Right atrium auricular region (tissue), 2 donors: ENCODE results near the gene KAZN. TPM values are rescaled to one million over a fixed set of nuclear protein-coding genes. Genes with fewer than 3 reads are reported as not detected.

Source experiments
- DNase-seq: peaks from one replicate; pipeline ENCODE4 v3.0.0-alpha.2; 2019; ENCODE audit warnings: low spot score
- H3K27ac ChIP-seq, 2 donors: fragments of 200-600 bp; sonication (generic); 1 replicate in 1 of 2; 2 replicates in 1 of 2; pipeline ENCODE4 v1.5.1; 2016 to 2019
- H3K27me3 ChIP-seq, 2 donors: fragments of 200-600 bp; sonication (generic); one replicate each; pipeline versions ENCODE4 v1.5.1 to v1.6.0; 2017 to 2019
- H3K36me3 ChIP-seq: fragments of 200-600 bp; sonication (generic); one replicate; pipeline ENCODE4 v1.5.1; 2016
- H3K4me1 ChIP-seq, 2 donors: fragments of 200-600 bp; sonication (generic); one replicate each; pipeline versions ENCODE4 v1.5.1 to v1.6.0; 2017 to 2019
- H3K4me3 ChIP-seq, 2 donors: fragments of 200-600 bp; sonication (generic); 1 replicate in 1 of 2; 2 replicates in 1 of 2; pipeline ENCODE4 v1.5.1; 2017 to 2019; ENCODE audit warnings: mild to moderate bottlenecking in 1 of 2, moderate library complexity in 1 of 2
- H3K9me3 ChIP-seq, 2 donors: fragments of 200-600 bp; sonication (generic); one replicate each; pipeline ENCODE4 v1.5.1; 2019
- total RNA-seq, 2 donors: library from RNA; depleted of rRNA; stranded (reverse); fragments of >200 nt; gene quantifications; one replicate each; pipeline ENCODE4 v1.1.0, GENCODE V29; 2016
- TF ChIP-seq, protein P1 (sequence below), 2 donors: fragments of 200-600 bp; sonication (generic); IDR thresholded peaks; one replicate each; pipeline ENCODE4 v1.5.1; 2019; ENCODE audit warnings: antibody characterized with exemption in 2 of 2

KAZN gene
- total RNA-seq, 2 donors from 2014 or later: 3.9 to 6.8 TPM

DNA sequence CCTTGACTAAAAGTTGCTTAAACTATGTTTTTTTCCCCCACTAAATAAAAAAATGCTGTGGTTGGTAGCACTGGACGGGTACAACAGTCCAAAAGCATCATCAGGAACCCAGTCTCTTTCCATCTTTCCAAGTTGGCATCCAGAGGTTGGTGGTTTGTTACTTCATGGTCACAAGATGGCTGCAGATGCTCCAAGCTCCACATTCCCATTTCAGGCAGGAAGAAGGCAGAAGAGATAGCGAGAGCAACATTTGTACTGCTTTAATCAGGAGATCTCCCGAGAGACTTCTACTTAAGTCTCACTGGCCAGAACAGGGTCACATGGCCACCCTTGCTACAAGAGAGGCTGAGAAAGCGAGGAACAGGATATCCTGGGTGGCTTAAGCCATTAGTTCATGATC, 230.2 kb downstream of the KAZN start:
- TF ChIP-seq, protein P1, sequence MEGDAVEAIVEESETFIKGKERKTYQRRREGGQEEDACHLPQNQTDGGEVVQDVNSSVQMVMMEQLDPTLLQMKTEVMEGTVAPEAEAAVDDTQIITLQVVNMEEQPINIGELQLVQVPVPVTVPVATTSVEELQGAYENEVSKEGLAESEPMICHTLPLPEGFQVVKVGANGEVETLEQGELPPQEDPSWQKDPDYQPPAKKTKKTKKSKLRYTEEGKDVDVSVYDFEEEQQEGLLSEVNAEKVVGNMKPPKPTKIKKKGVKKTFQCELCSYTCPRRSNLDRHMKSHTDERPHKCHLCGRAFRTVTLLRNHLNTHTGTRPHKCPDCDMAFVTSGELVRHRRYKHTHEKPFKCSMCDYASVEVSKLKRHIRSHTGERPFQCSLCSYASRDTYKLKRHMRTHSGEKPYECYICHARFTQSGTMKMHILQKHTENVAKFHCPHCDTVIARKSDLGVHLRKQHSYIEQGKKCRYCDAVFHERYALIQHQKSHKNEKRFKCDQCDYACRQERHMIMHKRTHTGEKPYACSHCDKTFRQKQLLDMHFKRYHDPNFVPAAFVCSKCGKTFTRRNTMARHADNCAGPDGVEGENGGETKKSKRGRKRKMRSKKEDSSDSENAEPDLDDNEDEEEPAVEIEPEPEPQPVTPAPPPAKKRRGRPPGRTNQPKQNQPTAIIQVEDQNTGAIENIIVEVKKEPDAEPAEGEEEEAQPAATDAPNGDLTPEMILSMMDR (IDR thresholded peaks at IDR 0.05): no peak
- no peaks in the 10 kb centered on the region for H3K36me3 ChIP-seq
- no peaks in the 10 kb centered on the region for H3K9me3 ChIP-seq
- H3K27me3 ChIP-seq: no peaks in the 10 kb centered on the region
- no peak overlapping the region for H3K27ac ChIP-seq
- no peak overlapping the region for H3K4me3 ChIP-seq
- H3K4me1 ChIP-seq: no peaks in the 10 kb centered on the region
- DNase-seq: no peak

DNA sequence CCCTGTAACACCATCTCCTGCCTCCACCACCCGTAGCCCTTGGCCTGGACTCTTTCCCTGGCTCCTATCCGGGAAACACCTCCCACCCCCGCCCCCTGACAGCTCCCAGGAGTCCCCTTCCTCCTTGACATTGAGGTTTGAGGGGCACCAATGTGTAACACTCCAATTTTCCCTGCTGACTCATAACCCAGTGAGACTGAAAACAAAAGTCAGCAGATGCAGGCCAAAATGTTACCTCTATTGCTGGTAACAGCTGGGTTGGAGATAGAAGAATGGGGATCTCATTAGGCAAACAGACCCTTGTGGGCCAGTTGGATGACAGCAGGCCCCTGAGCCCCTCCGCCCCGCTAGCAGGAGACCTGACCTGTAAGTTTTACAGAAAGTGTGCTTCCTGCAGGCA, 237.2 kb downstream of the KAZN start:
- Histone ChIP-seq H3K27me3 (no peaks in the 10 kb centered on the region), H3K4me3 (no peak overlapping the region), H3K36me3 (no peaks in the 10 kb centered on the region), H3K9me3 (peaks cover 0 to under 1% of the 10 kb centered on the region in 2 donors), H3K27ac (no peak overlapping the region), H3K4me1 (no peaks in the 10 kb centered on the region)
- TF ChIP-seq, protein P1 (IDR thresholded peaks at IDR 0.05): no peak
- DNase-seq: no peak

DNA sequence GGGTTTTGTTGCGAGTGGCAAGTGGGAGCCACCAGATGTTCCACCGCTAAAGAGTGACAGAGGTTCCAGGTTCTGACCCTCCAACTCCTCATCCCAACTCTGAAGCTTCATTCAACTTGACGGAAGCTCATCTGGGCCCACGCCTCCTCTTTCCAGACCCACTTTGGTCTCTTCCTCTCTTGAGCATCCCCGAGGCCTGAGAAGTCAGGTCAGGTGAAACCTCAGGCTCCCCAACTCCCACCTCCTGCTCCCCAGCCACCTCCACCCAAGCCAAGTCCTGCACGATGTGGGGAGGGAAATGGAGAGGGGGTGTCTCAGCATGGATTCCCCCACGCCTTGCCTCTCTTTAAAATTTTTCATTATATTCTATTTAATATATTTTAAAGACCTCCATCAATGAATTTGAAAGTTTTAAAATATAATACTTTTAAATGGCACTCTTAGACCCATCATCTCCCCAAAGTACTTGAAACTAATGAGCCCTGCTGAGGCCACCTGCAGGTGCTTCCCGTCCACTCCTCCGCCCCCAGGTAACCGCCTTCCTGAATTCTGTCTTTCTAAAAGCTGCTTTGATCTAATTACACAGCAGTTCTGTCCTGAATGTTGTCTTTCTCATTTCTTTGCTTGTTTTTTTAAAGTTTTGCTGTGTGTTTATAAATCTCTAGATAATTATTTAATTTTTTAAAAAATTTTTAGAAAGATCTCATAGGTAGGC, 238.1 kb downstream of the KAZN start:
- Histone ChIP-seq H3K27me3 (no peaks in the 10 kb centered on the region), H3K36me3 (no peaks in the 10 kb centered on the region), H3K27ac (no peak overlapping the region), H3K4me3 (no peak overlapping the region), H3K9me3 (peaks cover 0 to 9% of the 10 kb centered on the region in 2 donors), H3K4me1 (no peaks in the 10 kb centered on the region)
- TF ChIP-seq, protein P1 (IDR thresholded peaks at IDR 0.05): no peak
- no peak for DNase-seq

DNA sequence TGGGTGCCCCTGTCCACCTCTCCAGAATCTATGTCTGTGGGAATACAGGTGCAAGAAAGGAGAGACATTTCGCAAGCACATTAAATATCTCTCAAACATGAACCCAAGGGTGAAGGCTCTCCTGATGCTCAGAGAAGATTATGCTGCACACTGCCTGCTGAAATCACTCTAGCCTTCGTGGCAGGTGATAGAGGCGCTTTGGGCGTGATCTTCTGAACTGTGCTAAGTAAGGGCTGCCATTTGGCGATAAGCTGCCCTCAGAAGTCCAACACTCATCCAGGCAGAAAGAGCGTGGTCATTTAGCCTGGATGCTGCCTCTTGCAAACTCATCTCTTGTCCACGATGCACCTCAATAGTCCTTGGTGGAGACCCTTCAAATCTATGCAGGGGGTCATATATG, 241.9 kb downstream of the KAZN start:
- no peaks in the 10 kb centered on the region for H3K4me1 ChIP-seq
- TF ChIP-seq, protein P1 (IDR thresholded peaks at IDR 0.05): no peak
- no peaks in the 10 kb centered on the region for H3K27me3 ChIP-seq
- no peak for DNase-seq
- no peak overlapping the region for H3K4me3 ChIP-seq
- H3K9me3 ChIP-seq: peaks cover 6 to 25% of the 10 kb centered on the region in 2 donors
- no peak overlapping the region for H3K27ac ChIP-seq
- no peaks in the 10 kb centered on the region for H3K36me3 ChIP-seq

DNA sequence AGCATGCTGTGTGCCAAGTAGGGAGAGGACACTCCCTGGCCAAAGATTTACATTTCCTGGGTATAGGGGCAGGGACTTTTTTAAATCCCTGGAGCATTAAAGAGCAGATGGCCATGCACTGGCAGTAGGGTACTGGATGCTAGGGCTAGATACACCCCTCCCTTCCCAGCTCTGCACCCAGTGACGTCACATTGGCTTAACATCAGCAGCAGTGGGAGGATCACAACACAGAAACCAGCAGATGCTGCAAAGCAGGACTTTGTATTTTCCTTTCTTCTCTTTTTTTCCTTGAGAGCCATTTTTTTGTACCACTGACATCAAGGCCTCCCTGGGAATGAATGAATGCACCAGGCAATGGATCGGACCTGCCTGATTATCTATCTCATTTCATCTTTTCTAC, 243.0 kb downstream of the KAZN start:
- H3K27ac ChIP-seq: no peak overlapping the region
- DNase-seq: no peak
- TF ChIP-seq, protein P1 (IDR thresholded peaks at IDR 0.05): no peak
- no peaks in the 10 kb centered on the region for H3K36me3 ChIP-seq
- H3K9me3 ChIP-seq: peaks cover 6 to 25% of the 10 kb centered on the region in 2 donors
- H3K27me3 ChIP-seq: no peaks in the 10 kb centered on the region
- no peak overlapping the region for H3K4me3 ChIP-seq
- H3K4me1 ChIP-seq: no peaks in the 10 kb centered on the region

DNA sequence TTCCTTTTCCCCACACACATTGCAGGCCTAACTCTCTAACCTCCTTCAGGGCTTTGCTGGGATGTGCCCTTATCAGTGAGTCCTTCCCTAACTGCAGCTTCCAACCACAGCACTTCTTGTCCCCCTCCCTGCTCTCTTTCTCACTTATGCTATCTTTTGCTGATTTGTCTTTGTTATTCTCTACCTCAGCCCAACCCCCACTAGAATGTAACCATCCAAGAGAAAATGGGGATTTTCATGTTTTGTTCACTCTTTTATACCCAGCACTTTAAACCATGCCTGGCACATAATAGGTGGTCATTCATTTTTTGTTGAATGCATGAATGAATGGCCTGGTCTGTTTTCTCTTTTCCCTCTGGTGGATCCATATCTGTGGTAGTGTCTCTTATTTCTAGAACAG, 243.5 kb downstream of the KAZN start:
- H3K27ac ChIP-seq: no peak overlapping the region
- H3K36me3 ChIP-seq: no peaks in the 10 kb centered on the region
- no peak for DNase-seq
- H3K4me3 ChIP-seq: no peak overlapping the region
- no peaks in the 10 kb centered on the region for H3K27me3 ChIP-seq
- TF ChIP-seq, protein P1 (IDR thresholded peaks at IDR 0.05): no peak
- peaks cover 6 to 25% of the 10 kb centered on the region in 2 donors for H3K9me3 ChIP-seq
- H3K4me1 ChIP-seq: no peaks in the 10 kb centered on the region
